Mononuclear cell (primary cell): Measurements from ENCODE around the gene PKD1L1. TPM values are rescaled to one million over a fixed set of nuclear protein-coding genes. Genes with fewer than 3 reads are reported as not detected.

ENCODE experiments used
- H3K27me3 ChIP-seq: 2 replicates; pipeline ENCODE4 v1.6.0; 2011; ENCODE audit warnings: low read length, control low read depth; ENCODE audit not compliant: insufficient read depth
- H3K4me1 ChIP-seq: 2 replicates; pipeline ENCODE4 v1.5.1; 2011; ENCODE audit warnings: mild to moderate bottlenecking, low read length, control low read depth; ENCODE audit not compliant: insufficient read depth
- H3K4me3 ChIP-seq: 2 replicates; pipeline ENCODE4 v1.5.1; 2011; ENCODE audit warnings: mild to moderate bottlenecking, low read length, moderate library complexity
- H3K9me3 ChIP-seq: 2 replicates; pipeline ENCODE4 v1.5.1; 2011; ENCODE audit warnings: low read depth, mild to moderate bottlenecking, control low read depth, low read length
- total RNA-seq: library from RNA; depleted of rRNA; stranded (reverse); fragments of >200 nt; gene quantifications from one replicate; pipeline ENCODE4 v1.2.3, GENCODE V29; 2012

Gene PKD1L1
- total RNA-seq, 1 donor, result under 0.01 TPM

DNA sequence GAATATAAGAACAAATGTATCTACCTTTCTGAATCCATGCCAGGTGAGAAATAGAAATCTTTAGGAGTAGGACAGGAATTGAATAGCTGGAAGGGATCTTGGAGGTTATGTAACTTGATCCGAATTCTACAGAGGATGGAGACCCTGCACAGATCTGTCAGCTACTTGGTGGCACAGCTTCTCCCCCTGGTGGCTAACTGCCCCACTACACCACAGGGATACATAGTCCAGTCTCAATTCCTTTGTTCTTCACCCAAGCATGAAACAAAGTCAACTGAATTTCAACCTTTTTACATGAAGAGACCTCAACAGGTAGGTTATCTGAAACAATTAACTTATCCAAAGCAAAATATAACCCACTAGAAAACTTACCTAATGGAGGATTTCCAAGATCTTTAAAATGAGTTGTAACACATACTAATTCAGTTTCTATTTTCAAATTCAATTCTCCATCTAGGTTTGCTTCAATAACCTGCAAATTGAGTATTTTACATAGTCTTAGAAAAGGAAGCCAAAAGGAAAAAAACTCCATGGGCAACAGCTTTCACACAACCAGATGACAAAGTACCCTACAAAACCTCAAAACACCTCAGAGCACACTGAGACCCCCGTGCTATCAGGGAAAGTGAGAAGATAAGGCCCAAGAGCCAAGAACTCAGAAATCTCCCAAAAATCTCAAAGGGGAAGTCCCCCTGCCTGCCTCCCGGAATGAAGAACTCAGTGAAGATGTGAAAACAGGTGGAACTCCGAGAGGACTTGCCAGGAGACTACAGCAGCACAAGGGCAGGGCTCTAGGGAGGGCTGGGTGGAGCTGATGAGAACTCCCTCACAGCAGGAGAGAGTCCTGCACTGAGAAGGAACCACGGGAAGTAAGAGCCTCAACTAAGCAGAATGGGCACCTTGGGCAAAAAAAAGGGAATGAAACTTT is 20.8 kb upstream of the PKD1L1 start:
- Histone ChIP-seq H3K4me3 (no peak overlapping the region), H3K27me3 (no peaks in the 10 kb centered on the region), H3K9me3 (no peaks in the 10 kb centered on the region), H3K4me1 (peaks cover 19% of the 10 kb centered on the region)

- peaks cover 19% of the 10 kb centered on the region for H3K4me1 ChIP-seq
- H3K9me3 ChIP-seq, result no peaks in the 10 kb centered on the region
These were observed 19.4 kb upstream of the PKD1L1 start for GRCh38 chr7:47967708-47968107.

GRCh38 chr7:47967123-47967522 is 18.9 kb upstream of the PKD1L1 start:
- peaks cover 19% of the 10 kb centered on the region for H3K4me1 ChIP-seq
- no peaks in the 10 kb centered on the region for H3K9me3 ChIP-seq
- no peak overlapping the region for H3K4me3 ChIP-seq
- no peaks in the 10 kb centered on the region for H3K27me3 ChIP-seq

More at GRCh38 chr7:47967708-47968107, 19.4 kb upstream of the PKD1L1 start:
- Histone ChIP-seq H3K27me3 (no peaks in the 10 kb centered on the region), H3K4me3 (no peak overlapping the region)

DNA sequence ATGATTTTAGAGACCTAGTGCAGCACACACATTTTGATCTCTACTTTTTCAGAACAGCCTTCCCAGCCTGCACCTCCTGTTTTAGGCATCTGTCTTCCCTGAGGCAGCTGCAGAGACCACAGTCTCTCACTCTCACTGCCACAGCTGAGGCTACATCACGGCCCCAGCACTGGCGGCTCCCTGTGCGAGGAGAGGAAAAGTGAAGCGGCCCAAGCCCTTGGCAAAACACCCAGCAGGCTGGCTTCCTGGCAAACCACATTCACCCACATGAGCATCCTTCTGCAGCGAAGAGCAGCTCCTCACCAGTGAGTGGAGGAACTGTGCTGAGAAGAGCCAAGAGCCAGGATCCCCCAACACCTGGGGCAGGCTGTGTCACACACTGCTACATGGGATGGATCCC is 17.2 kb upstream of the PKD1L1 start:
- Histone ChIP-seq H3K4me3 (no peak overlapping the region), H3K9me3 (no peaks in the 10 kb centered on the region), H3K27me3 (no peaks in the 10 kb centered on the region), H3K4me1 (peaks cover 8% of the 10 kb centered on the region)

DNA sequence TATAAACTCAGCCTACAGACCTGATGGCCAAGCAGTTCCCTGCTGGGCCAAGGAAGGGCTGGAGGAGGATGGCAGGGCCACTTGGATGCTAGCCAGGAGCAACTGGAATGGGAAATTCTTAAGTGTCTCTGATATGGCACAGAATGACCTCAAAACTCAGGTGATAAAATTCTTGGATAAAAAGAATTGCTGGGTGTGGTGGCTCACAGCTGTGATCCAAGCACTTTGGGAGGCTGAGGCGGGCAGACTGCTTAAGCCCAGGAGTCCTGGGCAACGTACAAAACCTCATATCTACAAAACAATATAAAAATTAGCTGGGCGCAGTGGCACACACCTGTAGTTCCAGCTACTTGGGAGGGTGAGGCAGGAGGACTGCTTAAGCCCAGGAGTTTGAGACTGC is 14.0 kb upstream of the PKD1L1 start:
- H3K9me3 ChIP-seq, result no peaks in the 10 kb centered on the region
- no peaks in the 10 kb centered on the region for H3K4me1 ChIP-seq
- no peaks in the 10 kb centered on the region for H3K27me3 ChIP-seq
- H3K4me3 ChIP-seq, result no peak overlapping the region

GRCh38 chr7:47957156-47957555 is 8.9 kb upstream of the PKD1L1 start:
- Histone ChIP-seq H3K9me3 (no peaks in the 10 kb centered on the region), H3K4me3 (no peak overlapping the region), H3K4me1 (no peaks in the 10 kb centered on the region), H3K27me3 (no peaks in the 10 kb centered on the region)

GRCh38 chr7:47956220-47956619 is 8.0 kb upstream of the PKD1L1 start:
- no peak overlapping the region for H3K4me3 ChIP-seq
- H3K9me3 ChIP-seq, result no peaks in the 10 kb centered on the region
- no peaks in the 10 kb centered on the region for H3K27me3 ChIP-seq
- no peaks in the 10 kb centered on the region for H3K4me1 ChIP-seq

GRCh38 chr7:47954231-47954911 is 6.1 kb upstream of the PKD1L1 start:
- Histone ChIP-seq H3K9me3 (no peaks in the 10 kb centered on the region), H3K27me3 (no peaks in the 10 kb centered on the region), H3K4me1 (no peaks in the 10 kb centered on the region), H3K4me3 (no peak overlapping the region)

- Histone ChIP-seq H3K4me1 (no peaks in the 10 kb centered on the region), H3K4me3 (no peak overlapping the region)
These were observed 5.6 kb upstream of the PKD1L1 start for GRCh38 chr7:47953822-47954221.

DNA sequence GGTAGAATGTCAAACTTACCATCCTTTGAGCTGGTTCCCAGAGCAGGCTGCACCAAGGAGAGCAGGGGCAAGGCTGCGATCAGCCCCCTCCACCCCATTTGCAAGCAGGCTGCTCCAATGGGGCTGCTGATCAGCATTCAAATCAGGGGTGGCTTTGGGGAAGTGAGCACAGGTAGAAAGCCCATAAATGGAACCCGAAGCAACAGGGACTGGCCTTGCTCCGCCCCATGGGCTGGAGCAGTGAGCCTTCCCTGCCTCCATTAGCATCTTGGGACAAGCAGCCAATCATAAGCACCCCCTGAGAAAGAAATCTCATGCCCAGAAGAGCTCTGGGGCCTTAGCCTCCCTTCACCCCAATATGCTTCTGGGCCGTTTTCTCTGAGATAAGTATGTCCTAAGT is 4.0 kb upstream of the PKD1L1 start:
- Histone ChIP-seq H3K9me3 (no peaks in the 10 kb centered on the region), H3K4me3 (no peak overlapping the region), H3K4me1 (no peaks in the 10 kb centered on the region), H3K27me3 (no peaks in the 10 kb centered on the region)

More at GRCh38 chr7:47953822-47954221, 5.6 kb upstream of the PKD1L1 start:
- no peaks in the 10 kb centered on the region for H3K9me3 ChIP-seq
- no peaks in the 10 kb centered on the region for H3K27me3 ChIP-seq

GRCh38 chr7:47951374-47951773 is 3.1 kb upstream of the PKD1L1 start:
- H3K27me3 ChIP-seq, result no peaks in the 10 kb centered on the region
- H3K9me3 ChIP-seq, result no peaks in the 10 kb centered on the region

GRCh38 chr7:47950714-47951113 is 2.4 kb upstream of the PKD1L1 start:
- Histone ChIP-seq H3K4me1 (no peaks in the 10 kb centered on the region), H3K27me3 (no peaks in the 10 kb centered on the region), H3K9me3 (no peaks in the 10 kb centered on the region), H3K4me3 (no peak overlapping the region)

More at GRCh38 chr7:47951374-47951773, 3.1 kb upstream of the PKD1L1 start:
- Histone ChIP-seq H3K4me3 (no peak overlapping the region), H3K4me1 (no peaks in the 10 kb centered on the region)

- H3K9me3 ChIP-seq, result no peaks in the 10 kb centered on the region
- no peaks in the 10 kb centered on the region for H3K4me1 ChIP-seq
- no peaks in the 10 kb centered on the region for H3K27me3 ChIP-seq
- H3K4me3 ChIP-seq, result no peak overlapping the region
These were observed 1.4 kb upstream of the PKD1L1 start for GRCh38 chr7:47949703-47950102.

GRCh38 chr7:47947355-47947749 is 914 bp downstream of the PKD1L1 start:
- no peaks in the 10 kb centered on the region for H3K27me3 ChIP-seq
- H3K4me3 ChIP-seq, result no peak overlapping the region

GRCh38 chr7:47946581-47947354 is 1.5 kb downstream of the PKD1L1 start:
- no peaks in the 10 kb centered on the region for H3K9me3 ChIP-seq
- H3K4me3 ChIP-seq, result no peak overlapping the region
- H3K4me1 ChIP-seq, result peaks cover 4% of the 10 kb centered on the region
- H3K27me3 ChIP-seq, result no peaks in the 10 kb centered on the region

More at GRCh38 chr7:47947355-47947749, 914 bp downstream of the PKD1L1 start:
- H3K9me3 ChIP-seq, result no peaks in the 10 kb centered on the region
- no peaks in the 10 kb centered on the region for H3K4me1 ChIP-seq
